Choroid plexus epithelial cell (primary cell): Measurements from ENCODE around the gene KRTAP5-3.
"Not testable (repeated sequence)": the region's sequence is repeated elsewhere in the genome, so short reads cannot be mapped to it uniquely, and the experiment has no call there.

ENCODE experiments used
- DNase-seq: peaks from one replicate; pipeline ENCODE4 v3.0.0-alpha.2; 2010; ENCODE audit warnings: low read depth
- H3K4me3 ChIP-seq: 2 replicates; pipeline ENCODE4 v1.5.1; 2011; ENCODE audit warnings: low read depth, mild to moderate bottlenecking, control low read depth, low read length, moderate library complexity
- CTCF ChIP-seq: conservative IDR thresholded peaks from 2 replicates; pipeline ENCODE4 v1.5.1; 2011; ENCODE audit warnings: low read depth, mild to moderate bottlenecking, control low read depth, inconsistent platforms, low read length, moderate library complexity

Gene KRTAP5-3

DNA sequence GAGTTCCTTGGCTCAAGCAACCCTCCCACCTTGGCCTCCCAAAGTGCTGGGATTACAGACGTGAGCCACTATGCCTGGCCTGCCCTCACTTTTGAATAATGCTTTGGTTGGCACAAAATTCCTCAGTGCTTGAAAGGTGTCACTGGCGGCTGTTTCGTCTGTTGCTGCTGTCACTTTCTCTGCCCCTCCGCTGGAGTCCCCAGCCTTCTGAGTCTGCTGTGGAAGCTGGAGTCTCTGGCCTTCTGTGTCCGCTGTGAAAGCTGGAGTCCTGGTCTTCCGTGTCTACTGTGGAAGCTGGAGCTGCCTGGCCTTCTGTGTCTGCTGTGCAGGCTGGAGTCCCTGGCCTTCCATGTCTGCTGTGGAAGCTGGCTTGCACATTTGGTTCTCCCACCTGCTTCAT, 18.3 kb downstream of the KRTAP5-3 start:
- no peak for DNase-seq
- no peak overlapping the region for H3K4me3 ChIP-seq
- no peak for TF ChIP-seq CTCF

GRCh38 chr11:1589191-1589963, 18.9 kb downstream of the KRTAP5-3 start:
- DNase-seq, result peak; percentile 7
- H3K4me3 ChIP-seq, result not testable (repeated sequence)

DNA sequence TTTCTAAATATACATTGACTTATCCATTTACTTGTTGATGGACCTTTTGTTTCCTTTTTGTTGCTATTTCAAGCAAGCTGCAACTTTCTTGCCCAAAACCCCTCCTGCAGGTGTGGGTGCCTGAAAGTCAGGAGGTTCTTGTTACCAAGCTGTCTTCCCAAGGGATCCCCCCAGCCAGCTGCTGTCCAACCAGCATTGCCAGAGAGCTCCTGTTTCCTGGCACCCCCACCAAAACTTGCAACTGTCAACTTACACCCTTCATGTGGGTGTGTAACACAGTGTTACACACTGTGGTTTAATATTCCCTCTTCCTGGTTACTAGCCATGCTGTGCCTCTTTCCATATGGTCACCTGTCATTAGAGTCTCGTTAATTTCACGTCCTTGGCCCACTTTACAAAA, 21.6 kb downstream of the KRTAP5-3 start:
- no peak for TF ChIP-seq CTCF
- DNase-seq, result no peak
- no peak overlapping the region for H3K4me3 ChIP-seq

- DNase-seq, H3K4me3 ChIP-seq: not testable (repeated sequence)
Measured at GRCh38 chr11:1584661-1585370, 23.4 kb downstream of the KRTAP5-3 start, which contains the start of gene KRTAP5-1. Gene KRTAP5-1, minus strand, starts transcription at chr11:1585283. Its CDS starts 34 bp downstream, at chr11:1585249.

- H3K4me3 ChIP-seq, DNase-seq: not testable (repeated sequence)
Measured at GRCh38 chr11:1582909-1583308, 25.4 kb downstream of the KRTAP5-3 start.

GRCh38 chr11:1581976-1582375, 26.3 kb downstream of the KRTAP5-3 start:
- no peak for TF ChIP-seq CTCF
- no peak for DNase-seq
- no peak overlapping the region for H3K4me3 ChIP-seq

- DNase-seq, result no peak
- no peak overlapping the region for H3K4me3 ChIP-seq
- no peak for TF ChIP-seq CTCF
Measured at GRCh38 chr11:1576825-1577224, 31.4 kb downstream of the KRTAP5-3 start.

GRCh38 chr11:1575756-1576155, 32.5 kb downstream of the KRTAP5-3 start:
- H3K4me3 ChIP-seq, DNase-seq: not testable (repeated sequence)

GRCh38 chr11:1574933-1575242, 33.4 kb downstream of the KRTAP5-3 start:
- no peak for DNase-seq
- no peak for TF ChIP-seq CTCF
- H3K4me3 ChIP-seq, result no peak overlapping the region
